Measurements from ENCODE around the gene KRTAP10-12.

Gene KRTAP10-12

DNA sequence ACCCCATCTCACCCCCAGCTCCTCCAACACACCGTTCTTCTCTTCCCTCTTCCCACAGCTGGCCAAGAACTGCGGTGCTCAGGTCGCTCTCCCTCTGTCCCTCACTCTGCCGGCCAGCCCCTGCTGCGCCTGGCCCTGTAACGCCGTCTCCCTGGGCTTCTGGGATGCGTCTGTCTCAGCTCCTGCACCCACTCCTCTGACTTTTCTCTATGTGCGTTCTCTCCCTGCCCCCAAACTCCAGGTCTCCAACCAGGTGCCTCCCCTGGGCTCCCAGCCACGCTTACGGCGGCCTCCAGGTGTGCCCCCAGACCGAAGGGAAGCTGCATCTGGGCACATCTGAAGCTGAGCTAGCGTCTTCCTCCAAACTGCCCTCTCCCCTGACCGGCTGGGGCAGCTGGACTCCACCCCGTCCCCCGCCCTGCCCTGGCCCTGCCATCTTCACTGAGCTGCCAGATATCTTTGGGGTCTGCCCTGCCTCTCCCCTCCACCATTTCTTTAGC is 2.6 kb downstream of the KRTAP10-12 start:
- no peak for DNase-seq

GRCh38 chr21:44700101-44701022 is 3.4 kb downstream of the KRTAP10-12 start:
- peak; percentile 48 for DNase-seq

DNA sequence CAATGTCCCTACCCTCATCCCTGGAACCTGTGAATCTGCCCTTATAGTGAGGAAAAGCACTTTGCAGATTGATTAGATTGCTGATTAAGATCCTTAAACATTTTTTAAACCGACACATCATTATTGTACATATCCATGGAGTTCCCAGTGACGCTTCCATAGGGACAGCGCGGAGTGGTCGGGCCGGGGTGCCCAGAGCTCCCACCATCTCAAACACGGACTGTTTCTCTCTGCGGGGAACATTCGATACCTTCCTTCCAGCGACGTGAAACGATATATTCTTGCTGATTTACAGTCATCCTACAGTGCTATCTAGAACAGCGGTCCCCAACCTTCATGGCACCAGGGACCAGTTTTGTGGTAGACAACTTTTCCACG is 4.0 kb downstream of the KRTAP10-12 start:
- no peak for DNase-seq

GRCh38 chr21:44701541-44701940 is 4.6 kb downstream of the KRTAP10-12 start:
- no peak for DNase-seq

DNA sequence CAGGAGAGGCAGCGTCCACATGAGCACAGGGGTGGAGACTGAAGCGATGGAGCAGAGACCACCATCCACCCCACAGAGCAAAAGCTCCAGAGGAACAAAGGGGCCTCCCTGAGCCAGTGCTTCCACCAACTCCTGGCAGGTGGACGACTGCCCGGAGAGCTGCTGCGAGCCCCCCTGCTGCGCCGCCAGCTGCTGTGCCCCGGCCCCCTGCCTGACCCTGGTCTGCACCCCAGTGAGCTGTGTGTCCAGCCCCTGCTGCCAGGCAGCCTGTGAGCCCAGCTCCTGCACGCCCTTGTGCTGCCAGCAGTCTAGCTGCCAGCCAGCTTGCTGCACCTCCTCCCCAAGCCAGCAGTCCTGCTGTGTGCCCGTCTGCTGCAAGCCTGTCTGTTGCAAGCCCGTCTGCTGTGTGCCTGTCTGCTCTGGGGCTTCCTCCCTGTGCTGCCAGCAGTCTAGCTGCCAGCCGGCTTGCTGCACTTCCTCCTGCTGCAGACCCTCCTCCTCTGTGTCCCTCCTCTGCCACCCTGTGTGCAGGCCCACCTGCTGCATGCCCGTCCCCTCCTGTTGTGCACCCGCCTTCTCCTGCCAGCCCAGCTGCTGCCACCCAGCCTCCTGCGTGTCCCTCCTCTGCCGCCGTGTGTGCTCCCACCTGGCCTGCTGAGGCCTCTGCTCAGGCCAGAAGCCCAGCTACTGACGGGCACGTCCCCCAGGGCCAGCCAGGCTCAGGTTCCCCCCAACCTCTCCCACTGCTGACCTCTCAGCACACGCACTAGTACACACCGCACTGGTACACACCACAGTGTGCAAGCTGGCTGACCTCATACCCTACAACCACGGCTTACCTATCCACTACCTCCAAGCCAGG is 5.4 kb downstream of the KRTAP10-12 start:
- DNase-seq: no peak

DNA sequence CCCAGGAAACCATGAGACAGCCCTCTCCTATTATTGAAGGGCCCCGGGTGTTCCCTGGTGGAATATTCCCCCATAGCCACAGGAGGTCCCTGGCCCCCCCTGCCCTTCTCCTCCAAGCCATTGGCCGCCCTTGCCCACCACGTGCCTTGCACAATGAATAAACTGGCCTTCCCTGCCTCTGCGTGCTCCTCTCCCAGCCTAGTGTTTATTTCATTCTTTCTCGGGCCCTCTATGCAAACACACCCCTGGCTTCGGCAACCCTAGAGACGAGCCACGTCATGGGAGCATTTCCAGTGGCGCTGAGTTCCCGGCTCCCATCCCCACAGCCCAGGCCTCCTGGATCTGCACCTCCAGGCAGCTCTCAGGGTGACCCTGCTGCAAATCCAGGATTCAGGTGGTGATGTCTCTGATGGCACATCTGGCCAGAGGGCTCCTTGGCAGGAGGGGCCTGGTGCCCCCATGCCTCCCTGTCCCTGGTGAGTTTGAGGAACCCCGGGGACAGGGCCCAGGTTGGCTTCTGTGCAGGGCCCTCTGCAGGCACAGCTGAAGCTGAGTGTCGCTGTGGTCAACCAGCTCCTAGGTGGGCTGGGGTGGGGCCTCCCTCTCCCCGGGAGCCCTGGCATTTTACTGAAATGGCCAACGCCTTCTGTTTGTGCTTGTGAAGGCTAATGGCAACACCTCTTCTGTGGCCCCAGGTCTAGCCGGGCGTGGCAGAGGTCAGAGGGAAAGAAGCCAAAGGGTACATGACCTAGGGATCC is 6.2 kb downstream of the KRTAP10-12 start:
- DNase-seq: no peak

GRCh38 chr21:44703731-44704635 is 7.0 kb downstream of the KRTAP10-12 start:
- no peak for DNase-seq

DNA sequence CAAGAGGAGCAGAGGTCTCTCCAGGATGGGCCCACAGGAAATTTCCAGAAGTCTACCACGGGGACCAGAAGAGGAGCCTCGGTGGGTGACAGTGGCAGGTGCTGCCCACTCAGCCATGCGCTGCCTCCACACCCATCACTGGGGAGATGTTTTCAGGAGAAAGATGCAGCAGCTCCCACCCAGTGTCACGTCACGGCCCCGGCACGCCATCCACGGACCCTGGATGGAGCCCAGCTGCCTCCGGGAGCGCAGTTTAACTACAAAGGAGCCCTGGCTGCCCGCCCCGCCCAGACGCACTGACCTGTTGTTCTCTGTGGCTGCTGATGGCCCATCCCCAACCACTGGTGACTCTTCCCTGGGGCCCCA is 7.6 kb downstream of the KRTAP10-12 start:
- no peak for DNase-seq

DNA sequence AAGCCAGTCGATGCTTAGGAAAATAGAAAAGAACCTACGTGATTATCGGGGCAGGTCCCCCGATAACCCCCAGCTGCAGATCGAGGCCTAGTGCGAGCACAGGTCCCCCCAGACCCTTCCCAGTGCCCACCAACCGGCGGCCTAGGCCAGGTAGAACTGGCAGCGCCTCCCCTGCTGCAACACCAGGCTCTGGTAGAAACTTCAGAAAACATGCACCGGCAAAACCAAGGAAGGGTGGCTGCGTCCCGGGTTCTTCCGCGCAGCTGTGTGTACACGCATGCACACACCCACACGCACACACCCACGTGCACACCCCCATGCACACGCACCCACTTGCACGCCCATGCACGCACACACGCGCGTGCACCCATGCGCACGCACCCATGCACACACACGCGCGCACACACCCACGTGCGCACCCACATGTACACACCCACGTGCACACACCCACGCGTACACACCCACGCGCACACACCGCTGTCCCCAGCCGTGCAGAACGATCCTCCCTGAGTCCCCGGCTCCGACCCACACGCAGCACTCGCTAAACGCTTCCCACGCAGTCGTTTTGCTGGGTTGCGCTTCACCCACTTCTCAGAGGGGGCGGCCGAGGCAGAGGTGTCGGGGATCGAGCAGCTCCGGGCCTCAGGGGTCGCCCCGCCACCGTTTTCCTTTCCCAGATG is 9.2 kb downstream of the KRTAP10-12 start:
- DNase-seq: no peak

- DNase-seq: no peak
Measured at GRCh38 chr21:44706706-44707581, 10.0 kb downstream of the KRTAP10-12 start.

DNA sequence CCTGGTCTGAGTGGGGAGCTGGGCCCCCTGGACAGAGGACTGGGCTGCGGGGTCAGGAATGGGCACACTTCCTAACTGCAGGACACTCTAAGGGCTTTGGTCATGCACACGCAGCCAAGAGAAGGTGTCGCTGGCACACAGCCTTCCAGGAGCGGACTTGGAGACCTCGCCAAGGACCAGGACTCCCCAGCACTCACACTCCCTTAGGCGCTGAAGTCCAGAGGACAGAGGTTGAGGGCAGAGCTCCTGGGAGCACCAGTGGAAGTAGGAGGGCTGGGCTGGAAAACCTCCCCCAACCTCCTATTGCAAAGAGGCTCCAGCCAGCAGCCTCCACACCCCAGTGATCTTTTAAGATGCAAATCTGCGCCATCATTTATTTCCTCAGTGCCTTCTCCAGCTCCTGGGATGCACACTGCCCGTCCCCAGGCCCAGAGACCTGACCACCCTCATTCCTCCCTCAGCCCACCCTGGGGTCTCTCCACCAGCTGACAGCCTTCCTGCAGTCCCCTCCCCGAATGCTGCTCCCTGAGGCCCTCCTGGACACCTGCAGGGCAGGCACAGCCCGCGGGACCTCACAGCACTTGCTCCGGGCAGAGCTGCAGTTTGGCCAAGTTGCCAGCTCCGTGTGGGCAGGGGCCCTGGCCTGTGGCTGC is 11.4 kb downstream of the KRTAP10-12 start:
- no peak for DNase-seq

DNA sequence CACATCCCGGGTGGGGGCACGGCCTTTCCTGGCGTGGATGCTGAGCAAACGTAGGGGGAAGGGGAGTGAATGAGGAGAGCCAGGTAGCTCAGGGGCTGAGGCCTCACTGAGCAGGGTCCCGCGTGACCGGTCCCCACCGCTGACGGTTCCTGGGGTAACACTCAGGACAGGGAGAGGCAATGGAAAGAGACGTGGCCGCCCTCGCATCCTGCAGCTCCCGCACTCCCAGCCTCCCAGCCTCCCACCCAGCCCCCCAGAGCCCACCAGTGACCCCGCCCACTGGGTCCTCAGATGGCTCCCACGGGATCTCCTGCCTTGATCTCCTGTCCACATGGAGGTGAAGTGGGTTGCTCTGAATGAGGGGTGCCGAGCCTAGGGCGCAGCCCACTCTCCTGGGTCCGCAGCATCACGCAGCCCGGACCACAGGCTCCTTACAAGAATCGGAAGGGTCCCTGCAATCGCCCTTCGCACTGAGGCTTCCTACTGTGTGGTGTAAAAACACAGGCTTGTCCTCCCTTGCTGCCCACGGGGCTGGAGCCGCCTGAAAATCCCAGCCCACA is 12.0 kb downstream of the KRTAP10-12 start:
- no peak for DNase-seq

DNA sequence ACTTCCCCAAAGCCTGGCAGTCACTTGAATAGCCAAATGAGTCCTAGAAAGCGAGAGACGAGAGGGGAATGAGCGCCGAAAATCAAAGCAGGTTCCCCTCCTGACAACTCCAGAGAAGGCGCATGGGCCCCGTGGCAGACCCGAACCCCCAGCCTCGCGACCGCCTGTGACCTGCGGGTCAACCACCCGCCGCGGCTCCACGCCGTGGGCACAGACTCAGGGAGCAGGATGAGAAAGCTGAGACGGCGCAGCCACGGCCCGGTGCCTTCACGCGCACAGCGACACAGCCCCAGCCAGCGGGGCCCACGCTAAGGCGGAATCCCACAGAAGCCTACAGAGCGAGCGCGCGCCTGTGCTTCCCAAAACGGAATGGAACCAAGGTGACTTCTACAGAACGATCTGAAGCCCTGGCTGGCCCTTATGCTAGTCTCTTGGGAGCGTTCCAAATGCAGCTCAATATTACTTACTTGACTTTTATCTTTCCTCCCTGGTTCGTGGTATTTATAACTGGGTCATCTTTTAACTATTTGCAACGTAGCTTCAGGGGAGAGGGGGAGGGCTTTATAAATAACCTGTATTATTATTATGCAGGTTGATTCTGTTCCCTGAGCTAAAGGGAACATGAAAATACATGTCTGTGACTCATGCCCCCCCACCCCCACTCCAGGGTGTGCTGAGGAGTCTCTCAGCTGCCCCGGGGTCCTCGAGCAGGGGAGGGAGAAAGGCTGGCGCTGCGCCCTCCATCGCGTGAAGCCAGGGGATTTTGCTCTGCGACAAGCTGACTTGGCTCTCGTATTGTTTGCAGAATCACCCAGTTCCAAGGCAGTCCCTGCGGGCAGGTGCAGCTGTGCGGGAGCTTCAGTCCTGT is 12.7 kb downstream of the KRTAP10-12 start:
- no peak for DNase-seq

DNA sequence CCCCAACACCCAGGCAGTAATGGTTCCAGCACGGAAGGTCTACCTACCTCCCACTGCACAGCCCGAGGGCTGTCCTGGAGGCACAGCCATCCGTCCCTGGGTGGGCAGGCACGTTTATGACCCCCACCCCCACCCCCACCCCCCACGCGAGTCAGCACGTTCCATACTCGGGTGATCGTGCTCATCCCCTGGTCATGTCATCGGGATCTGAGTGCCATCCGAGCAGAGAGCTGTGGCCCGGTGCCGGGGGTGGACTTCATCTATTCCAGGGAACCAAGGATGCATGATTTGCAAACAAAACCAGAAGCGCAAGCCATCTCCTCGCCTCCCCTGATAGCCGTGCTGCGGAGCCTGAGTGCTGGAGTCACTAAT is 13.3 kb downstream of the KRTAP10-12 start:
- DNase-seq: no peak

DNA sequence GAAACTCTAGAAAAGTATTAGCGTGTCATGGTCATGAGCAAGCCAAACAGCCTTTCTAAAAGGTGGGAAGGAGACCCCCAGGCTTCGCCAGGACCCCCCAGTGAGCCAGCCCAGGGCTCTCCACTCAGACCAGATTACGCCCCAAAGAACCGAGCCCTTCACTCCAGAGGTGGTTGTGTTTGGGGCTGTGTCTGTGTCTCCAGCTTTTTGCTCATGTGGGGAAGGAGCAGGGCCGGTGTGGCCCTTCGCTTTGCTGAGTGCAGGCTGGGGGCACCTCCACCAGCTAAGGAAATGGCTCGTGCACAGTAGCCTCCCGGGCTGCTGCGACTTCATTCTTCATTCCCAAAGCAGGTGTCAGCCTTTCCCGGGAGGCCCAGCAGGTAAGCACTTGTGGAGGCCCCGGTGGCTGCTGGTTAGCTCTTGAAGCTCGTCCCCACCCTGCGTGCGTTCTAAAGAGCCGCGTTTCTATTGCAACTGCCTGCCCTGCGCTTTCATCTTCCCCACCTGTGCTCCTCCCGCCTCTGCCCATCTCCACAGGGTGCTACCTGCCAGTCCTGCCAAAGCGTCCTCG is 13.9 kb downstream of the KRTAP10-12 start:
- no peak for DNase-seq

DNA sequence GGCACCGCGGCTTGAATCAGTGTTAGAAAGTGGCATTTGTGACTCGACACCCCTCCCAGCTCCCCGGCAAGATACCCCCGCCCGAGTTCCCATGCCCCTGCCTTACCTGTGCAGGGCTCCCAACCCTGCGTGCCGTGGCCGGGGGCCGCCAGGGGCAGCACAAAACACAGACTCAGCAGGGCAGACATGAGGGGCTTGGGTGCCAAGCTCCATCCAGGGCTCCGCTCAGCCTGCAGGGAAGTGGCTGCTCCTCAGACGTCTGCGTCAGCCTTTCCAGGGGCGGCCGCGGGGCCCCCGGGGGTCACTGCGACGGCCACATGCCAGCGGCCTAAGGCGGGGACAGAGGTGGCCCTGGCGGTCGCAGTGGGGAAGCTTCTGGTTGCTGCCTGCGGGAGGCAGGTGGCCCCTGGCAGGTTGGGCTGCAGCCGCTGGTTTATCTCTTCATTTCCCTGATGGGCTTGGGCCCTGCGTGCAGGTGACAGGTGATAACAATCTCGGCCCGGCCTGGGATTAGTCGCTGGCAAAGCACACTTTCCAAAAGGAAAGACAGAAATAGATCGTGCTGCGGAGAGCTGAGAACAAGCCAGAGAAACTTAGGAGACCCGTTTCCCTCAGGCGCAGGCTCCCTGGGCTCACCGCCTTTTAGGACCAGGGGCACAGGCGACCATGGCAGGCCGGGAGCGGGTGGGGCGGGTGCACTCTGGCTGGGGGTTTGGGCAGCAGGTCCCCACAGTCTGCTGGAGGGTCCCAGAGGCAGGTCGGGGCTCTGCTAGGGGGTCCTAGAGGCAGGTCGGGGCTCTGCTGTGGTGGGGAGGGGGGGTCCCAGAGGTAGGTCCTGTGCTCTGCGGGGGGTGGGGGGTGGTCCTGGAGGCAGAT is 14.6 kb downstream of the KRTAP10-12 start, which contains the start of gene TSPEAR:
Gene TSPEAR, minus strand, starts transcription at position 246 of the 876 bp plus-strand sequence. Its CDS starts 58 bp downstream, at position 188.
- DNase-seq: no peak
